HepG2 (cell line): Measurements from ENCODE around the gene GSTM2. TPM values are rescaled to one million over a fixed set of nuclear protein-coding genes. Genes with fewer than 3 reads are reported as not detected.

Experiments used
- ATAC-seq: fragments of 200-7000 bp; cut with Tn5 transposase; 3 replicates; pipeline ENCODE4 v1.9.1; 2020; ENCODE audit warnings: mild to moderate bottlenecking, moderate library complexity
- BruUV-seq: library from RNA; stranded (reverse); fragments of 400-500 nt; replicated peaks from 2 replicates; lab custom pipeline; 2021; lab: Mats Ljungman, UMichigan
- CTCF ChIA-PET: fragments of 300-600 bp; formaldehyde crosslinking; extraction: SDS; loops from one replicate; lab custom pipeline; 2021; ENCODE audit warnings: low total read pairs, inconsistent platforms, low intra/inter-chr PET ratio; lab: Yijun Ruan, JAX
- POLR2A ChIA-PET: fragments of 350-600 bp; sonication (Branson Sonifier 250); formaldehyde crosslinking; loops from one replicate; lab custom pipeline; 2020; ENCODE audit warnings: antibody characterized with exemption, inconsistent platforms; lab: Yijun Ruan, JAX
- DNase-seq: peaks from one replicate; pipeline ENCODE4 v3.0.0-alpha.2; 2015; ENCODE audit warnings: low spot score
- FAIRE-seq: peaks from 3 replicates; lab custom pipeline; 2011; peaks lifted over from hg19 to GRCh38; lab: Jason Lieb, UNC
- H2AFZ ChIP-seq: one replicate; pipeline ENCODE4 v1.6.1; 2011; ENCODE audit warnings: low read length, inconsistent platforms
- H3K27ac ChIP-seq: fragments of 300-600 bp; 3 replicates; pipeline ENCODE4 v1.8.0; 2011; ENCODE audit warnings: mixed run types, mild to moderate bottlenecking, mixed read lengths, low read length, inconsistent platforms; ENCODE audit not compliant: insufficient read depth; ENCODE audit errors: extremely low read length
- H3K27me3 ChIP-seq, 2 experiments: fragments of 200-600 bp in 1 of 2; 2 replicates in 1 of 2; 3 replicates in 1 of 2; pipeline versions ENCODE4 v1.6.0 to v1.8.0; 2011; ENCODE audit warnings: low read length in 2 of 2, mild to moderate bottlenecking in 2 of 2, moderate library complexity in 2 of 2, inconsistent platforms in 1 of 2; ENCODE audit not compliant: insufficient read depth in 2 of 2, control insufficient read depth in 1 of 2
- H3K36me3 ChIP-seq, 2 experiments: fragments of 200-600 bp in 1 of 2; replicated peaks in 1 of 2; 2 replicates in 1 of 2; 3 replicates in 1 of 2; pipeline versions ENCODE4 v1.5.1 to v1.8.0; 2011; ENCODE audit warnings: low read length in 2 of 2, inconsistent platforms in 1 of 2; ENCODE audit not compliant: insufficient read depth in 2 of 2, control insufficient read depth in 1 of 2
- H3K4me1 ChIP-seq: 2 replicates; pipeline ENCODE4 v1.5.1; 2012; ENCODE audit warnings: low read length, inconsistent platforms; ENCODE audit not compliant: insufficient read depth
- H3K4me2 ChIP-seq: 2 replicates; pipeline ENCODE4 v1.6.0; 2011; ENCODE audit warnings: low read depth, low read length, inconsistent platforms
- H3K4me3 ChIP-seq, 3 experiments: fragments of 200-600 bp in 1 of 3; sonication (generic), shearing (Covaris generic) in 1 of 3; replicated peaks in 1 of 3; 2 replicates each; pipeline ENCODE4 v1.5.1; 2011 to 2016; ENCODE audit warnings: low read length in 3 of 3, inconsistent platforms in 2 of 3, low read depth in 2 of 3, mild to moderate bottlenecking in 2 of 3, control low read depth in 1 of 3, mixed read lengths in 1 of 3; ENCODE audit not compliant: insufficient read depth in 1 of 3
- H3K79me2 ChIP-seq: one replicate; pipeline ENCODE4 v1.6.1; 2011; ENCODE audit warnings: low read length, inconsistent platforms; ENCODE audit not compliant: insufficient read depth
- H3K9ac ChIP-seq: 2 replicates; pipeline ENCODE4 v1.6.0; 2011; ENCODE audit warnings: mild to moderate bottlenecking, low read depth, low read length, inconsistent platforms; ENCODE audit not compliant: insufficient read depth
- H3K9me3 ChIP-seq: 2 replicates; pipeline ENCODE4 v1.5.1; 2012; ENCODE audit warnings: mild to moderate bottlenecking, low read length
- H4K20me1 ChIP-seq: 2 replicates; pipeline ENCODE4 v1.6.0; 2011; ENCODE audit warnings: inconsistent platforms, mild to moderate bottlenecking, low read length, moderate library complexity; ENCODE audit not compliant: insufficient read depth
- EZH2 ChIP-seq: conservative IDR thresholded peaks from 2 replicates; pipeline ENCODE4 v1.6.1; 2012; ENCODE audit warnings: mild to moderate bottlenecking, low read depth, low read length, moderate library complexity
- MIER3 ChIP-seq: IDR thresholded peaks from 2 replicates; pipeline ENCODE4 v1.6.1; 2016; ENCODE audit warnings: missing compliant biosample characterization, borderline replicate concordance
- ONECUT2 ChIP-seq: sonication (generic); formaldehyde crosslinking; IDR thresholded peaks from 2 replicates; pipeline ENCODE4 v1.4.0; 2020; ENCODE audit warnings: missing genetic modification reagents
- PTBP1 ChIP-seq: fragments of 200-400 bp; formaldehyde crosslinking; IDR thresholded peaks from 2 replicates; pipeline ENCODE4 v1.6.1; 2018; ENCODE audit warnings: low read length, low read depth; ENCODE audit not compliant: poor library complexity, severe bottlenecking
- ZBTB21 ChIP-seq: sonication (generic); formaldehyde crosslinking; IDR thresholded peaks from 2 replicates; pipeline ENCODE4 v1.4.0; 2020; ENCODE audit warnings: missing genetic modification reagents
- ZBTB7A ChIP-seq: sonication (generic); formaldehyde crosslinking; IDR thresholded peaks from 2 replicates; pipeline ENCODE4 v1.8.0; 2022; ENCODE audit warnings: mild to moderate bottlenecking, missing genetic modification reagents
- ZFP37 ChIP-seq: sonication (generic); formaldehyde crosslinking; IDR thresholded peaks from 2 replicates; pipeline ENCODE4 v1.4.0; 2020; ENCODE audit warnings: missing genetic modification reagents, borderline replicate concordance
- ZNF251 ChIP-seq: sonication (generic); formaldehyde crosslinking; IDR thresholded peaks from 2 replicates; pipeline ENCODE4 v1.9.0; 2021; ENCODE audit warnings: mild to moderate bottlenecking, missing genetic modification reagents
- WGBS: methylation state at CpG from one replicate; pipeline ENCODE4 v1.1.6; 2017; ENCODE audit warnings: low lambda C conversion rate; 5-methylcytosine and 5-hydroxymethylcytosine counted together
- in situ Hi-C: cut with HindIII; loops from 2 replicates; pipeline ENCODE4 v1.10.0; 2017; ENCODE audit warnings: low pct_unique_long_range_greater_than_20kb; ENCODE audit not compliant: extremely low pct_ligation_motif_present
- intact Hi-C: fragments of 100-400 bp; cut with micrococcal nuclease; formaldehyde crosslinking; loops from one replicate; pipeline ENCODE4 v1.10.0; 2022; ENCODE audit not compliant: unreplicated experiment
- polyA plus RNA-seq, 8 experiments: library from polyadenylated mRNA; depleted of rRNA in 3 of 8; stranded (reverse) in 7 of 8; unstranded in 1 of 8; fragments of >200 nt; fragmentation: Illumina TruSeq in 4 of 8; extraction: Trizol in 4 of 8; gene quantifications; 2 replicates each; pipeline versions ENCODE4 v1.2.1 to v1.2.3, GENCODE V29; 2011 to 2016; ENCODE audit warnings: low read depth in 4 of 8, missing spikeins in 1 of 8, mixed read lengths in 1 of 8; ENCODE audit not compliant: insufficient read depth in 1 of 8
- total RNA-seq, 5 experiments: library from RNA; depleted of rRNA; stranded (reverse); fragments of >200 nt; fragmentation: Illumina TruSeq; extraction: Trizol; gene quantifications; 2 replicates each; pipeline ENCODE4 v1.2.3, GENCODE V29; 2016; ENCODE audit warnings: low read depth in 1 of 5
- TF ChIP-seq, protein P1 (sequence below): sonication (generic); formaldehyde crosslinking; IDR thresholded peaks from 2 replicates; pipeline ENCODE4 v1.8.1; 2023; ENCODE audit warnings: mild to moderate bottlenecking, missing genetic modification reagents
- TF ChIP-seq, protein P2 (sequence below): sonication (generic); formaldehyde crosslinking; IDR thresholded peaks from 2 replicates; pipeline ENCODE4 v1.4.0; 2020; ENCODE audit warnings: missing genetic modification reagents
- TF ChIP-seq, protein P3 (sequence below): sonication (generic); formaldehyde crosslinking; IDR thresholded peaks from 2 replicates; pipeline ENCODE4 v1.5.0; 2020; ENCODE audit warnings: missing genetic modification reagents

The GSTM2 gene
- total and polyA plus RNA-seq, 2 of the 13 experiments (the other 11 are each of a cell fraction or from before 2014, with no cell fraction given): 7.0 to 15.0 TPM

DNA sequence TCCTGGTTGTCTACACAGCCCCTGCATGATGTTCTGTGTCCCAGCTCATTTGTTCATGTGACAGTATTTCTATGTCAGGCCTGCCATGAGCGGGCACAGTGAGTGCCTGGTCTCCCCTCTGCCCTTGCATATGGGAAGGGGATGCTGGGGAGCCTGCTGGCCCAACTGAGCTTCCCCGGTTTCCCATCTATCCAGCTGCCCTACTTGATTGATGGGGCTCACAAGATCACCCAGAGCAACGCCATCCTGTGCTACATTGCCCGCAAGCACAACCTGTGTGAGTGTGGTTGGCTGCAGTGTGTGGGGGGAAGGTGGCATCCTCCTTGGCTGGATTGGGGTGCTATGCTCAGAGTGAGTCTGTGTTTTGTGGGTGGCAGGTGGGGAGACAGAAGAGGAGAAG, 10.5 kb upstream of the GSTM2 start (continued):
- TF ChIP-seq PTBP1: no peak
- no peak for TF ChIP-seq ZBTB21 (CRISPR knock-in tag)
- TF ChIP-seq, all 625 proteins: peak for 0

DNA sequence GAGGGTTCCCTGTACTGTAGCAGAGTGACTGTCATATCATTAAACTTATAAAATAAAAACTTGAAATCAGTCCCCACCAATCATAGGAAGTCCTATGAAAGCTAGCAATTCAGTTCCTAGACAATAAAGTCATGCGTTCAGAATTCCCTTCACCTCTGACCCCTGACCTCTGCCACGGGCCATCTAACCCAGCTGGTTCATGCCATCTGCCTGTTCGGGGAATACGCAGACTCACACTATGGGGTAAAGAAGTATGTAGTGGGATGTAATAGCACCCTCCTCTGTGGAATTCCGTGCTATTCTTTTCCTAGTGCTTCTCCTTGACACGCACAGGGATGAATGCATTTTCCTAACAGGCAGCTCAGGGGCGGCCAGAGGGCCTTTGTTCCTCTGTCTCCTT, 9.9 kb upstream of the GSTM2 start:
- no peaks in the 10 kb centered on the region for H3K79me2 ChIP-seq

More for the DNA sequence above, 9.9 kb upstream of the GSTM2 start:
- intact Hi-C loops (loop anchor here (5.0 kb wide), 1 partner anchor 114 kb away; no protein-coding TSS in a partner anchor), in situ Hi-C loops (no loop called here)
- TF ChIP-seq MIER3 (CRISPR knock-in tag) (no peak), ZNF251 (no peak), ZBTB7A (CRISPR knock-in tag) (no peak), EZH2 (no peak), ONECUT2 (CRISPR knock-in tag) (no peak), ZFP37 (CRISPR knock-in tag) (no peak)
- TF ChIP-seq, protein P1, sequence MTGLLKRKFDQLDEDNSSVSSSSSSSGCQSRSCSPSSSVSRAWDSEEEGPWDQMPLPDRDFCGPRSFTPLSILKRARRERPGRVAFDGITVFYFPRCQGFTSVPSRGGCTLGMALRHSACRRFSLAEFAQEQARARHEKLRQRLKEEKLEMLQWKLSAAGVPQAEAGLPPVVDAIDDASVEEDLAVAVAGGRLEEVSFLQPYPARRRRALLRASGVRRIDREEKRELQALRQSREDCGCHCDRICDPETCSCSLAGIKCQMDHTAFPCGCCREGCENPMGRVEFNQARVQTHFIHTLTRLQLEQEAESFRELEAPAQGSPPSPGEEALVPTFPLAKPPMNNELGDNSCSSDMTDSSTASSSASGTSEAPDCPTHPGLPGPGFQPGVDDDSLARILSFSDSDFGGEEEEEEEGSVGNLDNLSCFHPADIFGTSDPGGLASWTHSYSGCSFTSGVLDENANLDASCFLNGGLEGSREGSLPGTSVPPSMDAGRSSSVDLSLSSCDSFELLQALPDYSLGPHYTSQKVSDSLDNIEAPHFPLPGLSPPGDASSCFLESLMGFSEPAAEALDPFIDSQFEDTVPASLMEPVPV: no peak
- TF ChIP-seq, protein P2, sequence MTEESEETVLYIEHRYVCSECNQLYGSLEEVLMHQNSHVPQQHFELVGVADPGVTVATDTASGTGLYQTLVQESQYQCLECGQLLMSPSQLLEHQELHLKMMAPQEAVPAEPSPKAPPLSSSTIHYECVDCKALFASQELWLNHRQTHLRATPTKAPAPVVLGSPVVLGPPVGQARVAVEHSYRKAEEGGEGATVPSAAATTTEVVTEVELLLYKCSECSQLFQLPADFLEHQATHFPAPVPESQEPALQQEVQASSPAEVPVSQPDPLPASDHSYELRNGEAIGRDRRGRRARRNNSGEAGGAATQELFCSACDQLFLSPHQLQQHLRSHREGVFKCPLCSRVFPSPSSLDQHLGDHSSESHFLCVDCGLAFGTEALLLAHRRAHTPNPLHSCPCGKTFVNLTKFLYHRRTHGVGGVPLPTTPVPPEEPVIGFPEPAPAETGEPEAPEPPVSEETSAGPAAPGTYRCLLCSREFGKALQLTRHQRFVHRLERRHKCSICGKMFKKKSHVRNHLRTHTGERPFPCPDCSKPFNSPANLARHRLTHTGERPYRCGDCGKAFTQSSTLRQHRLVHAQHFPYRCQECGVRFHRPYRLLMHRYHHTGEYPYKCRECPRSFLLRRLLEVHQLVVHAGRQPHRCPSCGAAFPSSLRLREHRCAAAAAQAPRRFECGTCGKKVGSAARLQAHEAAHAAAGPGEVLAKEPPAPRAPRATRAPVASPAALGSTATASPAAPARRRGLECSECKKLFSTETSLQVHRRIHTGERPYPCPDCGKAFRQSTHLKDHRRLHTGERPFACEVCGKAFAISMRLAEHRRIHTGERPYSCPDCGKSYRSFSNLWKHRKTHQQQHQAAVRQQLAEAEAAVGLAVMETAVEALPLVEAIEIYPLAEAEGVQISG: no peak
- TF ChIP-seq, protein P3, sequence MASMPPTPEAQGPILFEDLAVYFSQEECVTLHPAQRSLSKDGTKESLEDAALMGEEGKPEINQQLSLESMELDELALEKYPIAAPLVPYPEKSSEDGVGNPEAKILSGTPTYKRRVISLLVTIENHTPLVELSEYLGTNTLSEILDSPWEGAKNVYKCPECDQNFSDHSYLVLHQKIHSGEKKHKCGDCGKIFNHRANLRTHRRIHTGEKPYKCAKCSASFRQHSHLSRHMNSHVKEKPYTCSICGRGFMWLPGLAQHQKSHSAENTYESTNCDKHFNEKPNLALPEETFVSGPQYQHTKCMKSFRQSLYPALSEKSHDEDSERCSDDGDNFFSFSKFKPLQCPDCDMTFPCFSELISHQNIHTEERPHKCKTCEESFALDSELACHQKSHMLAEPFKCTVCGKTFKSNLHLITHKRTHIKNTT (CRISPR knock-in tag): no peak
- CTCF ChIA-PET: no interaction called here
- WGBS: 93% methylated on average over 7 of the region's 7 CpGs
- no peaks in the 10 kb centered on the region for H3K9me3 ChIP-seq
- H2AFZ ChIP-seq: no peak overlapping the region
- H3K4me3 ChIP-seq: no peak overlapping the region
- DNase-seq (no peak), FAIRE-seq (no peak), ATAC-seq (no peak)
- H3K27ac ChIP-seq: no peak overlapping the region
- POLR2A ChIA-PET: no interaction called here
- no peak overlapping the region for H3K9ac ChIP-seq
- peaks cover 35% of the 10 kb centered on the region for H3K4me1 ChIP-seq
- H4K20me1 ChIP-seq: no peaks in the 10 kb centered on the region
- BruUV-seq: no TSS peak
- H3K27me3 ChIP-seq: 0 out of 5 replicates have a peak, but pooled peaks cover 0 to 4% of the 10 kb centered on the region in 2 experiments
- H3K4me2 ChIP-seq: no peak overlapping the region
- H3K36me3 ChIP-seq: no peaks in the 10 kb centered on the region; a peak in 2 of 5 replicates
